SK-N-SH (cell line): ENCODE results near the gene RHOG. TPM values are rescaled to one million over a fixed set of nuclear protein-coding genes. Genes with fewer than 3 reads are reported as not detected.

Source experiments
- CTCF ChIA-PET: fragments of 300-600, 350-600 bp; formaldehyde crosslinking; extraction: SDS; loops from one replicate; lab custom pipeline; 2021; lab: Yijun Ruan, JAX
- POLR2A ChIA-PET: fragments of 350-600 bp; sonication (Branson Sonifier 250); formaldehyde crosslinking; extraction: SDS; loops from one replicate; lab custom pipeline; 2020; ENCODE audit warnings: antibody characterized with exemption, inconsistent platforms; lab: Yijun Ruan, JAX
- DNase-seq: peaks from one replicate; pipeline ENCODE4 v3.0.0; 2012
- H2AFZ ChIP-seq: fragments of 200-600 bp; sonication (generic); 2 replicates; pipeline ENCODE4 v1.8.1; 2016; ENCODE audit warnings: antibody characterized with exemption, mild to moderate bottlenecking, low read depth
- H3F3A ChIP-seq: fragments of 200-600 bp; sonication (generic); replicated peaks from 2 replicates; pipeline ENCODE3; 2016; ENCODE audit warnings: antibody characterized with exemption, mild to moderate bottlenecking; ENCODE audit not compliant: insufficient read depth
- H3K27ac ChIP-seq, 2 experiments: fragments of 200-500 bp in 1 of 2; fragments of 200-600 bp in 1 of 2; sonication (Bioruptor generic) in 1 of 2; sonication (generic), shearing (Covaris generic) in 1 of 2; 2 replicates each; pipeline versions ENCODE4 v1.5.1 to v1.6.1; 2014 to 2016; ENCODE audit warnings: low read depth in 2 of 2, inconsistent platforms in 1 of 2, low read length in 1 of 2, mild to moderate bottlenecking in 1 of 2, mixed read lengths in 1 of 2
- H3K27me3 ChIP-seq: fragments of 200-600 bp; sonication (generic), shearing (Covaris generic); 2 replicates; pipeline ENCODE4 v1.6.1; 2016; ENCODE audit warnings: mixed run types; ENCODE audit not compliant: insufficient read depth
- H3K36me3 ChIP-seq, 2 experiments: fragments of 200-500 bp in 1 of 2; fragments of 200-600 bp in 1 of 2; sonication (Bioruptor generic) in 1 of 2; sonication (generic) in 1 of 2; replicated peaks in 1 of 2; 2 replicates each; pipeline versions ENCODE3 to v1.5.1; 2014 to 2016; ENCODE audit warnings: low read length in 1 of 2, mild to moderate bottlenecking in 1 of 2; ENCODE audit not compliant: insufficient read depth in 2 of 2, control insufficient read depth in 1 of 2
- H3K4me1 ChIP-seq, 2 experiments: fragments of 200-500 bp in 1 of 2; fragments of 200-600 bp in 1 of 2; sonication (Bioruptor generic) in 1 of 2; sonication (generic), shearing (Covaris generic) in 1 of 2; 2 replicates each; pipeline versions ENCODE4 v1.5.1 to v1.6.1; 2014 to 2016; ENCODE audit warnings: low read depth in 1 of 2, low read length in 1 of 2, mixed run types in 1 of 2; ENCODE audit not compliant: insufficient read depth in 2 of 2, control insufficient read depth in 1 of 2
- H3K4me2 ChIP-seq: fragments of 200-600 bp; sonication (generic), shearing (Covaris generic); 2 replicates; pipeline ENCODE4 v1.6.1; 2017; ENCODE audit warnings: mixed run types
- H3K4me3 ChIP-seq, 2 experiments: fragments of 200-500 bp in 1 of 2; fragments of 200-600 bp in 1 of 2; sonication (Bioruptor generic) in 1 of 2; sonication (generic), shearing (Covaris generic) in 1 of 2; 2 replicates each; pipeline versions ENCODE4 v1.5.1 to v1.8.1; 2014 to 2016; ENCODE audit warnings: low read depth in 2 of 2, inconsistent platforms in 1 of 2, low read length in 1 of 2, mild to moderate bottlenecking in 1 of 2, mixed read lengths in 1 of 2, moderate library complexity in 1 of 2
- H3K79me2 ChIP-seq: fragments of 200-600 bp; sonication (generic); 2 replicates; pipeline ENCODE4 v1.8.1; 2017; ENCODE audit warnings: mild to moderate bottlenecking; ENCODE audit not compliant: insufficient read depth
- H3K9ac ChIP-seq: fragments of 200-600 bp; sonication (generic); 2 replicates; pipeline ENCODE4 v1.6.1; 2017; ENCODE audit warnings: mixed run types
- H3K9me2 ChIP-seq: fragments of 200-600 bp; sonication (generic); 2 replicates; pipeline ENCODE4 v1.6.1; 2017; ENCODE audit warnings: mixed run types
- H3K9me3 ChIP-seq: fragments of 200-600 bp; sonication (generic); 2 replicates; pipeline ENCODE4 v1.6.1; 2017; ENCODE audit warnings: mixed run types, mild to moderate bottlenecking, moderate library complexity
- H4K20me1 ChIP-seq: fragments of 200-600 bp; sonication (generic); 2 replicates; pipeline ENCODE4 v1.6.1; 2017; ENCODE audit warnings: mild to moderate bottlenecking, mixed run types; ENCODE audit not compliant: insufficient read depth
- CTCF ChIP-seq: fragments of 200-600 bp; sonication (generic); IDR thresholded peaks from 2 replicates; pipeline ENCODE4 v1.6.1; 2017; ENCODE audit warnings: antibody characterized with exemption, mild to moderate bottlenecking, moderate library complexity
- FOXJ3 ChIP-seq: sonication (generic); formaldehyde crosslinking; IDR thresholded peaks from 2 replicates; pipeline ENCODE4 v1.5.1; 2020; ENCODE audit warnings: mild to moderate bottlenecking, missing genetic modification reagents
- SIN3A ChIP-seq: IDR thresholded peaks from 2 replicates; pipeline ENCODE4 v1.6.1; 2012; ENCODE audit warnings: low read depth, mild to moderate bottlenecking, low read length, moderate library complexity, borderline replicate concordance
- SMC3 ChIP-seq: IDR thresholded peaks from 2 replicates; pipeline ENCODE4 v1.6.1; 2012; ENCODE audit warnings: low read depth, low read length, improper control_type of control experiment
- TCF12 ChIP-seq: IDR thresholded peaks from 2 replicates; pipeline ENCODE4 v1.4.0; 2012
- WGBS: methylation state at CpG from one replicate; pipeline ENCODE4 v1.1.6; 2017; ENCODE audit warnings: low lambda C conversion rate; 5-methylcytosine and 5-hydroxymethylcytosine counted together
- polyA plus RNA-seq, 3 experiments: library from polyadenylated mRNA; depleted of rRNA; stranded (reverse); fragments of >200 nt; gene quantifications; 2 replicates each; pipeline ENCODE4 v1.2.3, GENCODE V29; 2012
- TF ChIP-seq, protein P1 (sequence below): IDR thresholded peaks from 2 replicates; pipeline ENCODE4; 2012
- TF ChIP-seq, protein P2 (sequence below): fragments of 150-350 bp; IDR thresholded peaks from 2 replicates; pipeline ENCODE4 v1.6.1; 2017; ENCODE audit warnings: antibody characterized with exemption, low read length, low read depth, borderline replicate concordance
- TF ChIP-seq, protein P3 (sequence below): IDR thresholded peaks from 2 replicates; pipeline ENCODE4 v1.4.0; 2012; ENCODE audit warnings: low read depth

RHOG gene
- polyA plus RNA-seq, 1 of the 3 experiments (the other 2 are of a cell fraction) = 73.7 TPM

DNA sequence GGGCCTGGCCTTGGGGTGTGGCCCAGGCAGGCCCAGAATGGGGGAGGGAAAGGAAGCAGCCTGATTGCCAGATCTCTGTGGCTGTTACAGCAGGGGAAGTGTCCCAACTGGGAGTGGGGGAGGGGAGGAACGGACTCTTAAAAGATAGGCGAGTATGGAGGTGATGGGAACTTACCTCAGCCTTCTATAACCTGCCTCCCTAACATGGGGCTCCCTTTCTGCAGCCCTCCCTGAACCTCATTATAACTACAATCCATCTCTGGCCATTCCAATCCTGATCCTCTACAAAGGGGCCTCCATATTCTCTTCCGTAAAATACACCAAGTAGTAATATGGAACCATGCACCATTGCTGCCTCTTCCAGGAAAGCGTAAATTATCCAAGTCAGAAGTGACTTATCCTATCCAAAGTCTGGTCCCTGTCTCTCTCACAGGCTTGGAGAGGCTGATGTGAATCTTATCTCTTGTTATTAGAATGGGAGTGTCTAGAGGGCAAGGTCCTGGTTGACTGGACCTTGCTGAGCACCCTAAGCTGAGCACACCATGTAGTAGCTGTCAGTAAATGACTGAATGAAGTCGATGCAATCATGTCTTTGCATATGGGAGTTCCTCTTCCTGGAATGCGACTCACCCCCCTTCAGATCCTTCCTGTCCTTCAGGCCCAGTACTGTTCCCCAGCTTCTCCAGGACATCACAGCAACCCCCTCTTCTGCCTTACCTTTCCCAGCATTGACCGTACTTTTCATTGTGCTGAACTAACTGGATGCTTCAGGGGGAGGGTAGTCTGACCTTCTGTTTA lies 5.9 kb downstream of the RHOG start:
- ChIA-PET CTCF (interaction anchor here (1.5 to 12.1 kb wide), 2 partner anchors 17 to 238 kb away, joined by 8 to 134 read pairs; partner anchors contain the start of gene STIM1), POLR2A (no interaction called here)
- H3K4me3 ChIP-seq = no peak overlapping the region
- H3K36me3 ChIP-seq = peaks cover 7 to 9% of the 10 kb centered on the region in 2 experiments
- no peak for DNase-seq
- peaks cover 94% of the 10 kb centered on the region for H4K20me1 ChIP-seq
- no peak overlapping the region for H3K27ac ChIP-seq
- H3K9me2 ChIP-seq = no peaks in the 10 kb centered on the region
- H3K27me3 ChIP-seq = no peaks in the 10 kb centered on the region
- H3K79me2 ChIP-seq = peaks cover 99% of the 10 kb centered on the region
- no peaks in the 10 kb centered on the region for H3K9me3 ChIP-seq
- no peak overlapping the region for H3K9ac ChIP-seq
- H3F3A ChIP-seq = peaks cover under 1% of the 10 kb centered on the region
- H3K4me1 ChIP-seq = peaks cover 5 to 17% of the 10 kb centered on the region in 2 experiments; a peak in 2 of 4 replicates
- WGBS = 95% methylated on average over 7 of the region's 7 CpGs
- no peak overlapping the region for H2AFZ ChIP-seq
- H3K4me2 ChIP-seq = no peak overlapping the region
- TF ChIP-seq FOXJ3 (CRISPR knock-in tag) (no peak), SMC3 (no peak), CTCF (no peak)
- TF ChIP-seq, protein P1, sequence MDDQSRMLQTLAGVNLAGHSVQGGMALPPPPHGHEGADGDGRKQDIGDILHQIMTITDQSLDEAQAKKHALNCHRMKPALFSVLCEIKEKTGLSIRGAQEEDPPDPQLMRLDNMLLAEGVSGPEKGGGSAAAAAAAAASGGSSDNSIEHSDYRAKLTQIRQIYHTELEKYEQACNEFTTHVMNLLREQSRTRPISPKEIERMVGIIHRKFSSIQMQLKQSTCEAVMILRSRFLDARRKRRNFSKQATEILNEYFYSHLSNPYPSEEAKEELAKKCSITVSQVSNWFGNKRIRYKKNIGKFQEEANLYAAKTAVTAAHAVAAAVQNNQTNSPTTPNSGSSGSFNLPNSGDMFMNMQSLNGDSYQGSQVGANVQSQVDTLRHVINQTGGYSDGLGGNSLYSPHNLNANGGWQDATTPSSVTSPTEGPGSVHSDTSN = no peak
- TF ChIP-seq, protein P2, sequence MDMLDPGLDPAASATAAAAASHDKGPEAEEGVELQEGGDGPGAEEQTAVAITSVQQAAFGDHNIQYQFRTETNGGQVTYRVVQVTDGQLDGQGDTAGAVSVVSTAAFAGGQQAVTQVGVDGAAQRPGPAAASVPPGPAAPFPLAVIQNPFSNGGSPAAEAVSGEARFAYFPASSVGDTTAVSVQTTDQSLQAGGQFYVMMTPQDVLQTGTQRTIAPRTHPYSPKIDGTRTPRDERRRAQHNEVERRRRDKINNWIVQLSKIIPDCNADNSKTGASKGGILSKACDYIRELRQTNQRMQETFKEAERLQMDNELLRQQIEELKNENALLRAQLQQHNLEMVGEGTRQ = no peak
- TF ChIP-seq, all 33 proteins: peak for 0

- peaks cover 95% of the 10 kb centered on the region for H4K20me1 ChIP-seq
- no peak for DNase-seq
- H3K9me2 ChIP-seq = no peaks in the 10 kb centered on the region
- H3K4me1 ChIP-seq = peaks cover 0 to 13% of the 10 kb centered on the region in 2 experiments; a peak in 1 of 4 replicates
- H3K4me3 ChIP-seq = no peak overlapping the region
- no peak overlapping the region for H2AFZ ChIP-seq
- no peak for TF ChIP-seq TCF12
- TF ChIP-seq, protein P3, sequence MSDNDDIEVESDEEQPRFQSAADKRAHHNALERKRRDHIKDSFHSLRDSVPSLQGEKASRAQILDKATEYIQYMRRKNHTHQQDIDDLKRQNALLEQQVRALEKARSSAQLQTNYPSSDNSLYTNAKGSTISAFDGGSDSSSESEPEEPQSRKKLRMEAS = no peak
- TF ChIP-seq SIN3A = no peak
- CTCF ChIA-PET = interaction anchor here (4.3 kb wide), 1 partner anchor 239 kb away, joined by 17 read pairs; no protein-coding TSS in a partner anchor
- POLR2A ChIA-PET = no interaction called here
- H3K4me2 ChIP-seq = no peak overlapping the region
- H3K27me3 ChIP-seq = no peaks in the 10 kb centered on the region
- no peaks in the 10 kb centered on the region for H3K9me3 ChIP-seq
- no peak overlapping the region for H3K9ac ChIP-seq
- no peak overlapping the region for H3K27ac ChIP-seq
- WGBS = 94% methylated on average over 4 of the region's 4 CpGs
- peaks cover 99% of the 10 kb centered on the region for H3K79me2 ChIP-seq
- H3F3A ChIP-seq = peaks cover 6% of the 10 kb centered on the region
- H3K36me3 ChIP-seq = peaks cover 7 to 10% of the 10 kb centered on the region in 2 experiments
Measured at GRCh38 chr11:3834349-3834663, 6.5 kb downstream of the RHOG start.
